ENCODE data around the gene CETP. TPM values are rescaled to one million over a fixed set of nuclear protein-coding genes. Genes with fewer than 3 reads are reported as not detected.
"Not testable (repeated sequence)": the region's sequence is repeated elsewhere in the genome, so short reads cannot be mapped to it uniquely, and the experiment has no call there.

CETP gene
- total RNA-seq, 1 experiment from 2014 or later = not detected

- in situ Hi-C loops (cut with HindIII; ENCODE audit: low pct_unique_long_range_greater_than_20kb, low sequenced_read_pairs) = no loop called here
- DNase-seq (ENCODE audit: low read depth, low spot score) = no peak
These were observed 25.9 kb downstream of the CETP start for GRCh38 chr16:56987692-56988091.

DNA sequence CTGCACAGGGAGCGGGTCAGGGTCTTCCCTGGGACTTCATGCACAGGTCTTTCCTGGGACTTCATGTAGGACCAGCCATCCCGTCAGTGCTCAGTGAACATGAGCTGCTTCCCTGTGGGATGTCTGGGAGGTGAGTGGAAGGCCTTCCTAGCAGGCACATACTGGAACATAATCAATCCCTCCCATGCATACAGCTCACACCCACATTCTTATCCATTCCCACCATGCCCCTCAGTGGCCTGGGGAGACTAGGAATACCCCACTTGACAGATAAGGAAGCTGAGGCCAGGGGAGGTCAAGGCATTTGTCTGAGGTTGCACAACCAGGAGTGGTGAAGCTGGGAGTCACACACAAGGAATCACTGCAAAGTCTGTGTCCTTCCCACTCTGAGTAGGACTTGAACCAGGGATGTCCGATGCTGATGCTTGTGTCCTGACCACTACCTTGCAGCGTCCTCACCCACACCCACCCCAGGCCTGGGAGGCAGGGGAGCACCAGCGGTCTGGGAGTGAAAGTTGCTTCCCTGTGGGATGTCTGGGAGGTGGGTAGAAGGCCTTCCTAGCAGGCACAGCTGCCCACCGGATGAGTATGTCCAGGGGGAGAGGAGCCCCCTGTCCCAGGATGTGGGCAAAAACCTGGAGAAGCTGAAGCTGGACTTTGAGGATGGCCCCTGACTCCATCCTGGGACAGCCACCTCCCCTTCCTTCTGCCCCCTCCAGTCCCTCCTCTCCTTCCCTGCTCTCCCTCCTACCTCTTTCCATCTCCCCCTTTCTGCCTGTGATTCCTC lies 26.6 kb downstream of the CETP start:
- in situ Hi-C loops (cut with HindIII; ENCODE audit: low pct_unique_long_range_greater_than_20kb, low sequenced_read_pairs) = no loop called here
- DNase-seq (ENCODE audit: low read depth, low spot score) = no peak

GRCh38 chr16:56988948-56989945 lies 27.5 kb downstream of the CETP start, which contains the start of gene NLRC5:
Gene NLRC5, plus strand, starts transcription at chr16:56989557. Its CDS starts 31,156 bp downstream, at chr16:57020713.
- in situ Hi-C loops (cut with HindIII; ENCODE audit: low pct_unique_long_range_greater_than_20kb, low sequenced_read_pairs) = no loop called here
- DNase-seq (ENCODE audit: low read depth, low spot score) = peak; percentile 61

GRCh38 chr16:56989988-56990387 lies 28.2 kb downstream of the CETP start:
- DNase-seq (ENCODE audit: low read depth, low spot score) = no peak

GRCh38 chr16:56990407-56991286 lies 28.9 kb downstream of the CETP start:
- no peak for DNase-seq (ENCODE audit: low read depth, low spot score)
- in situ Hi-C loops (cut with HindIII; ENCODE audit: low pct_unique_long_range_greater_than_20kb, low sequenced_read_pairs) = no loop called here

More at GRCh38 chr16:56989988-56990387, 28.2 kb downstream of the CETP start:
- in situ Hi-C loops (cut with HindIII; ENCODE audit: low pct_unique_long_range_greater_than_20kb, low sequenced_read_pairs) = no loop called here

GRCh38 chr16:56992431-56992830 lies 30.7 kb downstream of the CETP start:
- in situ Hi-C loops (cut with HindIII; ENCODE audit: low pct_unique_long_range_greater_than_20kb, low sequenced_read_pairs); DNase-seq (ENCODE audit: low read depth, low spot score): not testable (repeated sequence)

- DNase-seq (ENCODE audit: low read depth, low spot score) = no peak
- in situ Hi-C loops (cut with HindIII; ENCODE audit: low pct_unique_long_range_greater_than_20kb, low sequenced_read_pairs) = no loop called here
These were observed 31.5 kb downstream of the CETP start for GRCh38 chr16:56993204-56993603.

DNA sequence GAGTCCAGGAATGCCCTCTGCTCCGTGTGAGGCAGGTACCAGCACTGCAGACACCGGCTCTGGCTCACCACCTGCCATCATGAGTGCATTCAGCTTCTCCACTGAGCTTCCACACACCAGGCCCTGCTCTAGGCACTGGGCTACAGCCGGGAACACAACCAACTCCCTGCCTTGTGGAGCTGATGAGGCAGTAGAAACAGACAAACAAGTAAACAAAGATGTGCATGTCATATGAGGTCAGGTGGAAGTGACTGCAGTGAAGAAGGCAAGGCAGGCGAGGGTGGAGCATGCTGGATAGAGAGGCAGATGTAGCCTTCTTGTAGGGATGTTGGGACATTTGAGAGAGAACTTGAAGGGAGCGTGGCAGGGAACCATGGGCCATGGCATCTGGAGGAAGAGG lies 32.6 kb downstream of the CETP start:
- in situ Hi-C loops (cut with HindIII; ENCODE audit: low pct_unique_long_range_greater_than_20kb, low sequenced_read_pairs) = no loop called here

GRCh38 chr16:56995136-56995805 lies 33.5 kb downstream of the CETP start:
- in situ Hi-C loops (cut with HindIII; ENCODE audit: low pct_unique_long_range_greater_than_20kb, low sequenced_read_pairs) = no loop called here
- no peak for DNase-seq (ENCODE audit: low read depth, low spot score)

More for the DNA sequence above, 32.6 kb downstream of the CETP start:
- DNase-seq (ENCODE audit: low read depth, low spot score) = no peak

DNA sequence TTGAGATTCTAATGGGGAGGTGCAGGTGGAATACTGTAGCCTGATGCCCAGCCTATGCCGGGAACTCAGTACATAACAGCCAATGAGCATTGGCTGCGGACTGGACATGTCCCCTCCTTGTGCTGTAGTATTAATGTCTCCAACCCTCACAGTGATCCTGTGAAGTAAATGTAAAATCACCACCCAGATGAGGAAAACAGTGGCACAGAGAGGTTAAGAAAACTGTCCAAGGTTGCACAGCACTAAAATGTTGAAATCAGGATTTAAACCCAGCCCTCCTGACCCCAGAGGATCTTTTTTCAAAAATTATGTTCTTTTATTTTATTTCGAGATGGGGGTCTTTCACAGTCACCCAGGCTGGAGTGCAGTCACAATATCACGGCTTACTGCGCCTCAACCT lies 35.5 kb downstream of the CETP start:
- in situ Hi-C loops (cut with HindIII; ENCODE audit: low pct_unique_long_range_greater_than_20kb, low sequenced_read_pairs) = no loop called here
- no peak for DNase-seq (ENCODE audit: low read depth, low spot score)

DNA sequence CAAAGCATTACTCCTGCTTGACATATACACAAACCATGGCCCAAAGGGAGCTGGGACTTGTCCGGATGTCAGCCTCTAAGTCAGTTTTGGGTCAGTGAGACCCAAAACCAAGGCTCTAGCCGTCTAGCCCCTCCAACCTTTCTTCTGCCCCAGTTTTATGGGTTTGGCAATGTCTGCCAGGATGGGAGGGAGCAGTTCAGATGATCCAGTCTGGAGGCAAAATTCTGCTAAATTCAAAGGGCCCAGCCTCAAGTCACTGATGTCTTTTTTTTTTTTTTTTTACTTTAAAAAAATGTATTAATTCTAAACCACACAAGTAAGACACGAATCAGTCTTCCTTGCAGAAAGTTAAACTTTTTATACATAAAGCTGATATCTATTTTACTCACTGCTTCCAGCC lies 36.2 kb downstream of the CETP start:
- DNase-seq (ENCODE audit: low read depth, low spot score) = no peak
- in situ Hi-C loops (cut with HindIII; ENCODE audit: low pct_unique_long_range_greater_than_20kb, low sequenced_read_pairs) = no loop called here

DNA sequence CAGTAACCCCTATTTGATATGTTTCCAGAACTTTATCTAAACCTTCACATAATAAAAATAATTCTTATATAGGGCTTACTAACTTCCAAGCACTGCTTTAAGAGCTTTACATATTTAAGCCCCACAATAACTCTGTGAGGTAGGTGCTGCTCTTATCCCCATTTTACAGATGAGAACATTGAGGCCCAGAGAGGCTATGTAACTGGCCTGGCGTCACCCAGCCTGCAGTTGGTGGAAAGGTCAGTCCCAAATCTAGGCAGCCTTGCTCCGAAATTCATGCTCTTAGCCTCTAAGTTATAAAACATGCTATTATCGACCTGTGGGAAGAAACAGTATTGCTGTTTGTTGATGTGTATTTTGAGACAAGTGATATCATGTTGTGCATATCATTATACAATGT lies 36.6 kb downstream of the CETP start:
- in situ Hi-C loops (cut with HindIII; ENCODE audit: low pct_unique_long_range_greater_than_20kb, low sequenced_read_pairs) = no loop called here

GRCh38 chr16:56998861-56999260 lies 37.1 kb downstream of the CETP start:
- in situ Hi-C loops (cut with HindIII; ENCODE audit: low pct_unique_long_range_greater_than_20kb, low sequenced_read_pairs) = no loop called here
- no peak for DNase-seq (ENCODE audit: low read depth, low spot score)

More for the DNA sequence above, 36.6 kb downstream of the CETP start:
- DNase-seq (ENCODE audit: low read depth, low spot score) = no peak

GRCh38 chr16:56999409-57000270 lies 37.9 kb downstream of the CETP start:
- DNase-seq (ENCODE audit: low read depth, low spot score) = no peak
- in situ Hi-C loops (cut with HindIII; ENCODE audit: low pct_unique_long_range_greater_than_20kb, low sequenced_read_pairs) = no loop called here

GRCh38 chr16:57000271-57001025 lies 38.7 kb downstream of the CETP start:
- in situ Hi-C loops (cut with HindIII; ENCODE audit: low pct_unique_long_range_greater_than_20kb, low sequenced_read_pairs) = no loop called here

More at GRCh38 chr16:57000271-57001025, 38.7 kb downstream of the CETP start:
- no peak for DNase-seq (ENCODE audit: low read depth, low spot score)
